ENCODE measurements around the gene MOB2.

Gene MOB2

DNA sequence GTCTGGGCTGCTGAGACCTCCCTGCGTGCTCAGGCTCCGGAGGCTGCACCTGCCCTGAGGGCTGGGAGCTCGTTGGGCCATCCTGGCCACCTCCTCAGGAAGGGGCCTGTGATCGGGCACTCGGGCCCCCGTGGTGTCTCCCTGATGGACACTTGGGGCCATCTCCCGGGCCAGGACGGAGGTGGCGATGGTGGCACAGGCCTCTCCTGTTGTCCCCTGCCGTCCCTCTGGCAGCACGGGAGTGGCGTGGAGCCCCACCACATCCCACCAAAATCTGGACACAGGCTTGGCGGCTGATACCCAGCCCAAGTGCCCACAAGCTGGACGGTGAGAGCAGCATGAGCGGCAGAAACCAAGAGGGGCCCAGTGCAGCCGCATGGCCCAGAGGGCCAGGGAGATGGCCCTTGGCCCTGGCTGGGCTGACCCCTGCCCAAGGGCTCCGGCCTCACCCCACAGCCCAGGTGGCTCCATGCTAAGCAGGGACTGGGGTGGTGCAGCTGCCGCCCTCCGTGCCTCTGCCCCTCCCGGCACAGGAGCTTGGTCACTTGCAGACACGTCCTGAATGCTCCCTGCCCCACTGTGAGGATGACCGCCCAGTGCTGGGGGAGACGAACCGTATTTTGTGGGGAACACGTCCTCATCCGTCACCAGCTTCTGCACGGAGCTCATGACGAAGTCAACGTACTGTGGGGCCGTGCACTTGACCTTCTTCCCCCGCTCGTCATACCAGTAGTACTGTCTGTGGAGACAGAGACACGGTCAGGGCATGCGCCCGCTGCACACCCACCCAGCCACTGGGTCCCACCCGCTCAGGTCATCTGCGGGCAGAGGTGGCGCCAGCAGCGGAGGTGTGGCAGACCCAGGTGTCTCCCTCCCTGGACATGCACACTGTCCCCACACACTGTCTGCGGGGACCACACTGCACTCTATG is 15.6 kb downstream of the MOB2 start:
- no peak for DNase-seq
- Mint-ChIP-seq H3K36me3 (peaks cover 9% of the 10 kb centered on the region), H3K27me3 (no peaks in the 10 kb centered on the region), H3K9me3 (no peaks in the 10 kb centered on the region), H3K27ac (no peak overlapping the region), H3K4me3 (no peak overlapping the region), H3K4me1 (no peaks in the 10 kb centered on the region)
- CTCF ChIA-PET: no interaction called here

DNA sequence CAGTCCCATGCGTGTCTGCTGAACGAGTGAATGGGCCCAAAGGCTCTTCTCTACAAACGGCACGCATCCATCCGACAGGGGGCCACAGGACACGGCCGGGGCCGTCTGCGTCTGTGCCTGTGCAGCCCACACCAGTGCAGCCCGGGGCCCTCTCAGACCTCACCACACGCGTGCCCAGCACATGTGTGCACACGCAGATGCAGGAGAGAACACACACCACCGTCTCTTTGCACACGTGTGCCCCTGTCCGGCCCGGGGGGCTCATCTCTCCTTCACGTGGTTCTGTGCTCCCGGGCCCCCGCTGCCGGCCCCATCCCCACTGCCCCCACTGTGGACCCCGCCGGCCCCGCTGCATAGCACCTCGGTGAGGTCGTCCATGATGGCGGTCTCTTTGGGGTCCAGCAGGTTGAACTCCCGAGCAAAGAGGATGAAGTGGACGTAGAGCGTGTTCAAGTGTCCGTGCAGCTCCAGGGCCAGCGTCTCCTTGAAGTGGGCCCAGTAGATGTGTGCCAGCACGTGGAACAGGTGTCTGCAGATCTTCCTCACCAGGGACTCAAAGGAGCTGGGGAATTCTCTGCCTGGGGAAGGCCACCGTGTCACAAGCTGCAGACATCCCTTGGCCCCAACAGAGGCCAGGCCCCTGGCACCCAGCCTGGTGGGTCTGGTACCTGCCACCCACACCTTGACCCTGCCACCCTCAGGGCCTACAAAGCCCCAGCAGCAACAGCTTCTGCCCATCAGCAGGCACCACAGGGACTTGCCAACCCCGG is 16.5 kb downstream of the MOB2 start:
- peaks cover 12% of the 10 kb centered on the region for H3K36me3 Mint-ChIP-seq
- H3K27ac Mint-ChIP-seq: no peak overlapping the region
- H3K4me1 Mint-ChIP-seq: no peaks in the 10 kb centered on the region
- H3K27me3 Mint-ChIP-seq: no peaks in the 10 kb centered on the region
- CTCF ChIA-PET: no interaction called here
- no peak for DNase-seq
- H3K9me3 Mint-ChIP-seq: no peaks in the 10 kb centered on the region
- H3K4me3 Mint-ChIP-seq: no peak overlapping the region

- CTCF ChIA-PET: no interaction called here
- peaks cover 12% of the 10 kb centered on the region for H3K36me3 Mint-ChIP-seq
Measured at GRCh38 chr11:1469287-1469910, 17.2 kb downstream of the MOB2 start.

DNA sequence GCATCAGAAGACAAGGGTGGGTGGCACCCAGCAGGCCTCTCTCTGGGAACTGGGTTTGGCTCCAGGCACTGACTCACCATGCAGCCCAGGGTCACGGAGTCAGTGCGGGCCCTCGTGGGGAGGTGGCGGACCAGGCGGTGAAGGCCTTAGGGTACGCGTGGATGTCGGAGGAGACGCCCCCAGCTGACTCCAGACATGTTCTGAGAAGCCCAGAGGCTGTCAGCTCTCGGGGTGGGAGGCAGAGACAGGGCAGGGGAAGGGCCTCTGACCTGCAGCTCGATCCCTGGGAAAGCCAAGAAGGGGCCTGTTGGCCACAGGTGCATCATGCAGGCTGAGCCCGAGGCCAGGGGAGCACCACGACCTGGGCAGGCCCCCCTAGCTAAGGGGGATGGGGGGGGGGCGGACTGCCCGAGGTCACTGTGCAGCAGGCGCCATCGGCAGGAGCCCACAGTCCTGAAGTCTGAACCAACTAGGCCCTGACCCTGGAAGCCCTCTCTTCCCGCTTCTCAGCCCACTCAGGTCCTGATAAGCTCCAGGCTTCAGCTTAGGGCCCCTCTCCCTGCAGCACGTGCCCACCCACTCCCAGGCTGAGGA is 18.0 kb downstream of the MOB2 start:
- no peaks in the 10 kb centered on the region for H3K27me3 Mint-ChIP-seq
- CTCF ChIA-PET: no interaction called here
- H3K9me3 Mint-ChIP-seq: no peaks in the 10 kb centered on the region
- H3K4me1 Mint-ChIP-seq: no peaks in the 10 kb centered on the region
- H3K27ac Mint-ChIP-seq: no peak overlapping the region
- DNase-seq: no peak
- no peak overlapping the region for H3K4me3 Mint-ChIP-seq
- peaks cover 8% of the 10 kb centered on the region for H3K36me3 Mint-ChIP-seq

More at GRCh38 chr11:1469287-1469910, 17.2 kb downstream of the MOB2 start:
- Mint-ChIP-seq H3K27me3 (no peaks in the 10 kb centered on the region), H3K4me3 (no peak overlapping the region), H3K9me3 (no peaks in the 10 kb centered on the region), H3K4me1 (no peaks in the 10 kb centered on the region), H3K27ac (no peak overlapping the region)
- DNase-seq: no peak

- peaks cover 8% of the 10 kb centered on the region for H3K36me3 Mint-ChIP-seq
Measured at GRCh38 chr11:1468002-1468401, 18.6 kb downstream of the MOB2 start.

GRCh38 chr11:1467270-1467669 is 19.3 kb downstream of the MOB2 start:
- Mint-ChIP-seq H3K27ac (no peak overlapping the region), H3K4me3 (no peak overlapping the region), H3K36me3 (peaks cover 8% of the 10 kb centered on the region), H3K4me1 (no peaks in the 10 kb centered on the region), H3K9me3 (no peaks in the 10 kb centered on the region), H3K27me3 (no peaks in the 10 kb centered on the region)
- DNase-seq: no peak
- CTCF ChIA-PET: no interaction called here

More at GRCh38 chr11:1468002-1468401, 18.6 kb downstream of the MOB2 start:
- CTCF ChIA-PET: no interaction called here
- H3K9me3 Mint-ChIP-seq: no peaks in the 10 kb centered on the region
- no peak for DNase-seq
- H3K27ac Mint-ChIP-seq: no peak overlapping the region
- no peaks in the 10 kb centered on the region for H3K4me1 Mint-ChIP-seq
- no peak overlapping the region for H3K4me3 Mint-ChIP-seq
- H3K27me3 Mint-ChIP-seq: no peaks in the 10 kb centered on the region

DNA sequence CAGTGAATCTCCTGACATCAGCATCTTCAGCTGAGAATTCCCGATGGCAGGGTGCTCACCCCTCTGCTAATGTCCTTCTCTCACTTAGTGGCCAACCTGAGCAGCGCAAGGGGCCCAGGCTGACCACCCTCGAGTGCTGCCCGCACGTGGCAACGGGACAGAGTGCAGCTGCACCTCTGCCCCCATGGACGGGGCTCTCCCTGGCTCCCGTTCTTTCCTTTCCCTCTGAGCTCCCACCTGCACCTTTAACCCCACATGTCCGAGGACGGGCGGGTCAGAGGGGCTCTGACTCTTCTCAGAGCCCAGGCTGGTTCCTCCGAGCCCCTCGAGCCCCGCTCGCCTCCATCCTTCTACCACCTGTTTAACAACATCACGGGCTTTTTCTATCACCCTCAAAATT is 19.8 kb downstream of the MOB2 start:
- H3K9me3 Mint-ChIP-seq: no peaks in the 10 kb centered on the region
- H3K4me1 Mint-ChIP-seq: no peaks in the 10 kb centered on the region
- CTCF ChIA-PET: no interaction called here
- H3K36me3 Mint-ChIP-seq: peaks cover 8% of the 10 kb centered on the region
- no peak for DNase-seq
- H3K27me3 Mint-ChIP-seq: no peaks in the 10 kb centered on the region
- H3K27ac Mint-ChIP-seq: peak overlapping the region; percentile 19
- no peak overlapping the region for H3K4me3 Mint-ChIP-seq

DNA sequence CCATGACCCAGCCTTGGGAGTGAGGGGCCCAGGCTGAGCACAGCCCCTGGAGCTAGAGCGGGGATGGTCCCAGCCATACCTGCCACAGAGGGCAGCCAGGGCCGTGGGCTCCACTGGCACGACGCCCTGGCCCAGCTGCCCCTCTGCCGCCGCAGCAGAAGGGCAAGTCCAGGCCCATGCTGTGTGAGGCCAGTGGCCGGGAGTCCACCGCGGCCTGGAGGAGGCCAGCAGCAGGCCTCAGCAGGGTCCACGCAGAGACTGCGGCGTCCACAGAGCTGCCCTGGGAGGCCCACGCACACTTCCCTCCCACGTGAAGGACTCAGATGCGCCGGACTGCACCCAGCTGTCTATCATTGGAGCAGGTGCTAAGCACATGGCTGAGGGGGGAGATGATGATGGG is 23.5 kb downstream of the MOB2 start:
- no peaks in the 10 kb centered on the region for H3K27me3 Mint-ChIP-seq
- no peaks in the 10 kb centered on the region for H3K4me1 Mint-ChIP-seq
- H3K9me3 Mint-ChIP-seq: no peaks in the 10 kb centered on the region
- CTCF ChIA-PET: no interaction called here
- DNase-seq: no peak
- no peak overlapping the region for H3K27ac Mint-ChIP-seq
- H3K4me3 Mint-ChIP-seq: no peak overlapping the region
- H3K36me3 Mint-ChIP-seq: peaks cover 4% of the 10 kb centered on the region

DNA sequence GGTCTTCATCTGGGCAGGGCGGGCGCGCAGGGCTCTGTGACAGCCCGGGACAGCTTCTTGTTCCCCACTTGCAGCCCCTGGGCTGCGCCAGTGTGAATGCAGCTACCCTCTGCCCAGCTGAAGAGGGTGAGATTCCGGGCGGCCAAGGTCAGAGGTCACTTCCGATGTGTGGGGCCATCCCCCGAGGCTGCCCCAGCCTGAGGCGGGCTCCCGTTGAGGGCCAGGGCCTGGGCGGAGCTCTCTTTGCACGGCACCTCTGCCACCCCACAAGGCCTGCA is 23.9 kb downstream of the MOB2 start:
- Mint-ChIP-seq H3K9me3 (no peaks in the 10 kb centered on the region), H3K4me3 (no peak overlapping the region), H3K36me3 (peaks cover 4% of the 10 kb centered on the region), H3K27ac (no peak overlapping the region), H3K27me3 (no peaks in the 10 kb centered on the region), H3K4me1 (no peaks in the 10 kb centered on the region)
- CTCF ChIA-PET: no interaction called here
- no peak for DNase-seq

DNA sequence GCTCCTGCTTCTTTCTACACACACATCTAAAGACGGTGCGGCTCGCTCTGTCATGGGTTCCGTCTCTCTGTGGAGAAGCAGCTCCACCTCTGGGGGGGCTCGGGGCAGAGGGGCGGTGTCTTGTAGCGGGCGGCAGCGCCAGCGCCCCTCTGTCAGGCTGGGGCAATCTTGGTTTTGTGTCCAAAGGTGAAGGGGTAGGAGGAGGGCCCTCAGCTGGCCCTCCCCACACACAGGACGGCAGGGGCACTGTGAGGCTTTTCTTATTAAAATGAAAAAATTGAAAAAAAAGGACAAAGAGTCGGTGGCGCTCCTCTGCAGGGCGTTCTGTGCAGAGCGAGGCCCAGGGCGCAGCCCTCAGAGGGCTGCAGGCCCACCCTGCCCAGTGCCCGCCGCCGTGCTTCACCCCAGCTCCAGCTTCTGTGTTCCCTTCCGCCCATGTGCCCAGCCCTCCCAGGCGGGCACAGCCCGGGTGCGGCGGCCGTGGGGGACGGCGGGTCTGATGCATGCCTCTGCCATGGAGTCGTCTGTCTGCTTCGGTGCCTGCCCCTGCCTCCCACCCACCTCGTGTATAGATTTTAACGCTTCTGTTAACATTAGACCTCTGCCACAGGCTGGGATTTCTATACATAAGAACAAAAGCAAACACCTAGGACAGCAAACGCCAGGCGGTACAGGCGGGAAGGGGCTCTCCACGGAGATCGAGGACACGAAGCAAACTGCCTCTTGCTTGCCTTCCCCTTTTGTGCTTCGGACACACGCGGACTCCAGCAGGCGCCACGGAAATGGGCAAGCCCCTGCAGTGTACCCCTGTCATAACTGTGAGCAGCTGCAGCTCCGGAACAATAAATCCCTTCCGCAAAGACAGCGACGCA is 24.5 kb downstream of the MOB2 start:
- H3K27me3 Mint-ChIP-seq: no peaks in the 10 kb centered on the region
- no peak overlapping the region for H3K27ac Mint-ChIP-seq
- no peaks in the 10 kb centered on the region for H3K4me1 Mint-ChIP-seq
- peaks cover 3% of the 10 kb centered on the region for H3K36me3 Mint-ChIP-seq
- no peak for DNase-seq
- H3K4me3 Mint-ChIP-seq: no peak overlapping the region
- CTCF ChIA-PET: no interaction called here
- no peaks in the 10 kb centered on the region for H3K9me3 Mint-ChIP-seq

DNA sequence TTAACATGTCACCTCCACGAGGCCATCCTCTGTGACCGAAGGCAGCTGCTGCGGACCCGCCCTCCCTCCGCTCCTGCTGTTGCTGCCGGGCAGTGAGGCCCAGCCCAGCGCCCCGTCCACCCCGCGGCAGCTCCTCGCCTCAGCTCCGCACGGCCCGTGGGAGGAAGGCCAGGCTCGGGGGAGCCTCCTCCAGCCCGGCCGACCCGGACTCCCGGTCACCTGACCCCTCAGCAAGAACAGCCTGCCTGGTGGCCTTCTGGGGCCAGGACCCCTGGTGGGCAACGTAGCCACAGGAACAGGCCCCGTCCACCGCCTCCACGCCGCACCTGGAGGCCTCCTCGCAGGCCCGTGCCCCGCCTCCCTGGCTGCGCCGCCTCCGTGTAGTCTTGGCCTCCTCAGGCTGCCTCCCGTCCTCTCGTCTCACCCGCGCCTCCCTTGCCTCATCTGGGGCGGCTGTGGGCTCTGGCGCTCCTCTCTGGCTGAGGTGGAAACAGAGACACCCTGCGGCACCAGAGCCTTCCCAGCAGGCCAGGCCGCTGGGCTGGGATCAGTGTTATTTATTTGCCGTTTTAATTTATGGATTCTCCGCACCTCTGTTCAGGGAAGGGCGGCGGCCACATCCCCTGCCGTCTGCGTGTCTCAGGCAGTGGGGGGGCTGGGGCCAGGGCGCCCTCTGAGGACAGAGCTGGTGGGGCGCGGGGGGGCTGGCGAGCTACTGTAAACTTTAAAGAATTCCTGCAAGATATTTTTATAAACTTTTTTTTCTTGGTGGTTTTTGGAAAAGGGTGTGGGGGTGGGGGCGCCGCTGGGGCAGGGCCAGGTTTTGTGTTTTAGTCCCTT is 25.4 kb downstream of the MOB2 start:
- Mint-ChIP-seq H3K4me1 (no peaks in the 10 kb centered on the region), H3K27ac (no peak overlapping the region), H3K27me3 (no peaks in the 10 kb centered on the region), H3K36me3 (peaks cover 3% of the 10 kb centered on the region), H3K4me3 (no peak overlapping the region), H3K9me3 (no peaks in the 10 kb centered on the region)
- CTCF ChIA-PET: no interaction called here
- DNase-seq: no peak

GRCh38 chr11:1460396-1460985 is 26.1 kb downstream of the MOB2 start:
- H3K4me3 Mint-ChIP-seq: no peak overlapping the region
- H3K27me3 Mint-ChIP-seq: no peaks in the 10 kb centered on the region
- CTCF ChIA-PET: no interaction called here
- peaks cover 2% of the 10 kb centered on the region for H3K36me3 Mint-ChIP-seq
- no peaks in the 10 kb centered on the region for H3K9me3 Mint-ChIP-seq
- no peak for DNase-seq
- H3K27ac Mint-ChIP-seq: no peak overlapping the region
- H3K4me1 Mint-ChIP-seq: no peaks in the 10 kb centered on the region
